ENCODE results near the gene MCRS1. TPM values are rescaled to one million over a fixed set of nuclear protein-coding genes. Genes with fewer than 3 reads are reported as not detected.
"Not testable (repeated sequence)": the region's sequence is repeated elsewhere in the genome, so short reads cannot be mapped to it uniquely, and the experiment has no call there.

The MCRS1 gene
- polyA plus RNA-seq, 3 donors: 50.3 to 88.8 (median 52.3) TPM

DNA sequence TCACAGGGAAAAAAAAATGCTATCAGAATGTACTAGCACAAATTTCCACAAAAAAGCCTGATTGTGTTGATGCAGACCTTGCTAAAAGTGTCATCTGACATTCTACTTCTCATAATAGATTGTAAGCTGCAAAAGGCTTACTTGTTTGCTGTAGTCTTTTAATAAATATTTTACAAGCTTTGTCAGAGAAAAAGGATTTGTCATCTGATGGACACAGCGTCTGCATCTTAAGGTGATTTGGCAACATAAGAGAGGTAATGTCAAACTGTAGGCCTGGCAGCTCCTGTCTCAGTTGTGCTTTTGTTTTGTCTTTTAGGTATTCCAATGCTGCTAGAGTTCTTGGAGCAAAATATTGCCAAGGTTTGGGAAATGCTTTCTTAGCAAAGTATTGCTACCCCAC, 55.4 kb downstream of the MCRS1 start:
- H4K20me1 ChIP-seq (ENCODE audit: insufficient read depth, low read length): no peaks in the 10 kb centered on the region
- H3K9ac ChIP-seq (ENCODE audit: insufficient read depth, low read length, poor library complexity, severe bottlenecking): no peak overlapping the region
- H3K27me3 ChIP-seq (ENCODE audit: control insufficient read depth in 2 of 2, insufficient read depth in 2 of 2, low read length in 2 of 2): no peaks in the 10 kb centered on the region
- no peaks in the 10 kb centered on the region for H3K36me3 ChIP-seq (replicated peaks in 1 of 2; ENCODE audit: control insufficient read depth in 1 of 2, insufficient read depth in 2 of 2, low read length in 2 of 2)
- no peaks in the 10 kb centered on the region for H3K9me3 ChIP-seq (replicated peaks in 1 of 2; ENCODE audit: control insufficient read depth in 1 of 2, insufficient read depth in 1 of 2, low read length in 2 of 2)
- TF ChIP-seq, protein P1, sequence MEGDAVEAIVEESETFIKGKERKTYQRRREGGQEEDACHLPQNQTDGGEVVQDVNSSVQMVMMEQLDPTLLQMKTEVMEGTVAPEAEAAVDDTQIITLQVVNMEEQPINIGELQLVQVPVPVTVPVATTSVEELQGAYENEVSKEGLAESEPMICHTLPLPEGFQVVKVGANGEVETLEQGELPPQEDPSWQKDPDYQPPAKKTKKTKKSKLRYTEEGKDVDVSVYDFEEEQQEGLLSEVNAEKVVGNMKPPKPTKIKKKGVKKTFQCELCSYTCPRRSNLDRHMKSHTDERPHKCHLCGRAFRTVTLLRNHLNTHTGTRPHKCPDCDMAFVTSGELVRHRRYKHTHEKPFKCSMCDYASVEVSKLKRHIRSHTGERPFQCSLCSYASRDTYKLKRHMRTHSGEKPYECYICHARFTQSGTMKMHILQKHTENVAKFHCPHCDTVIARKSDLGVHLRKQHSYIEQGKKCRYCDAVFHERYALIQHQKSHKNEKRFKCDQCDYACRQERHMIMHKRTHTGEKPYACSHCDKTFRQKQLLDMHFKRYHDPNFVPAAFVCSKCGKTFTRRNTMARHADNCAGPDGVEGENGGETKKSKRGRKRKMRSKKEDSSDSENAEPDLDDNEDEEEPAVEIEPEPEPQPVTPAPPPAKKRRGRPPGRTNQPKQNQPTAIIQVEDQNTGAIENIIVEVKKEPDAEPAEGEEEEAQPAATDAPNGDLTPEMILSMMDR (IDR thresholded peaks at IDR 0.05): no peak
- H2AFZ ChIP-seq (ENCODE audit: insufficient read depth, low read depth, low read length, poor library complexity, severe bottlenecking): no peak overlapping the region
- Mint-ChIP-seq H3K4me3 (no peak overlapping the region), H3K27me3 (ENCODE audit: low read depth in 3 of 3) (peaks cover 0 to 1% (median 0%) of the 10 kb centered on the region in 3 donors), H3K36me3 (no peaks in the 10 kb centered on the region), H3K9me3 (no peaks in the 10 kb centered on the region), H3K4me1 (peaks cover 4% of the 10 kb centered on the region), H3K27ac (no peak overlapping the region)
- DNase-seq: no peak
- H3K4me1 ChIP-seq (ENCODE audit: control insufficient read depth in 1 of 2, insufficient read depth in 2 of 2, low read length in 2 of 2): no peaks in the 10 kb centered on the region
- no peak overlapping the region for H3K4me2 ChIP-seq (replicated peaks; ENCODE audit: extremely low read depth, low read length, poor library complexity, severe bottlenecking)
- H3K4me3 ChIP-seq (replicated peaks in 1 of 3; ENCODE audit: low read depth in 2 of 3, low read length in 3 of 3): no peak overlapping the region
- no peaks in the 10 kb centered on the region for H3K79me2 ChIP-seq (ENCODE audit: insufficient read depth, low read length)
- WGBS (ENCODE audit: insufficient coverage): 100% methylated on average over 1 of the region's 1 CpG
- H3K27ac ChIP-seq (ENCODE audit: low read depth in 1 of 2, low read length in 2 of 2): no peak overlapping the region
- intact Hi-C loops (cut with micrococcal nuclease): loop anchor here (10.0 kb wide), 1 partner anchor 218 kb away; the partner anchor contains the start of gene PRPH (in 2 of the 2)

DNA sequence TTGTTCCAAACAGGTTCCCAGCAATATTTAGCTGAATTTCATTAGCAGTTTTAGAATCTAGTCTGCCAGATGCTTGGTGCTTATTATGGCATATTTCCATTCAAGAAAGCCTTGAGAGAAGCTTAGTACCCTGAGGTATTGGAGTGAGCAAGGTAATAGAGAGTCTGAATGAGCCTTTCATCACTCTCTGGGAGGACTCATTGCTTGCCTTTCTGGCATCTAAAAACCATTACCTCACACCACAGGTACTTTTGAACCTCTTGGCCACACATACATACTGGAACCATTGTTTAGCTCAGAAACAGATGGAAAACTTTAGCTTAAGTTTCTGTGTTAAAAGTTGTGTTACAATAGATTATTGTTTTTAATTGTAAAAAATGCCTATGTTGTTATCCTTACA, 56.5 kb downstream of the MCRS1 start:
- no peak for DNase-seq
- H3K27ac Mint-ChIP-seq: no peak overlapping the region
- H3K36me3 ChIP-seq (replicated peaks in 1 of 2; ENCODE audit: control insufficient read depth in 1 of 2, insufficient read depth in 2 of 2, low read length in 2 of 2): no peaks in the 10 kb centered on the region

DNA sequence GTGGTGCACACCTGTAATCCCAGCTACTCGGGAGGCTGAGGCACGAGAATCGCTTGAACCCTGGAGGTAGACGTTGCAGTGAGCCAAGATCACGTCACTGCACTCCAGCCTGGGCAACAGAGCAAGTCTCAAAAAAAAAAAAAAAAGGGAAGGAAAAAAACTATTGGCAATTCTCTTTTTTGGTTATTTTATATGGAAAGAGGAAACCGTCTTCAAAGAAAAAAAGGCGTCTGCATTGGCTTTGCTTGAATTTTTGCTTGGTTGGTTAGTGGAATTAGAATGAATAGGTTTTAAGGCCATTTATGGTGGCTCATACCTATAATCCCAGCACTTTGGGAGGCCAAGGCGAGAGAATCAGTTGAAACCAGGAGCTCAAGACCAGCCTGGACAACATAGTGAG, 58.3 kb downstream of the MCRS1 start:
- H3K9me3 ChIP-seq (replicated peaks in 1 of 2; ENCODE audit: control insufficient read depth in 1 of 2, insufficient read depth in 1 of 2, low read length in 2 of 2); H3K4me3 ChIP-seq (replicated peaks in 1 of 3; ENCODE audit: low read depth in 2 of 3, low read length in 3 of 3); H2AFZ ChIP-seq (ENCODE audit: insufficient read depth, low read depth, low read length, poor library complexity, severe bottlenecking); H3K4me1 Mint-ChIP-seq; H3K9ac ChIP-seq (ENCODE audit: insufficient read depth, low read length, poor library complexity, severe bottlenecking); H3K4me3 Mint-ChIP-seq; H3K27ac Mint-ChIP-seq; H3K4me1 ChIP-seq (ENCODE audit: control insufficient read depth in 1 of 2, insufficient read depth in 2 of 2, low read length in 2 of 2); H4K20me1 ChIP-seq (ENCODE audit: insufficient read depth, low read length); H3K36me3 ChIP-seq (replicated peaks in 1 of 2; ENCODE audit: control insufficient read depth in 1 of 2, insufficient read depth in 2 of 2, low read length in 2 of 2); H3K27ac ChIP-seq (ENCODE audit: low read depth in 1 of 2, low read length in 2 of 2); H3K36me3 Mint-ChIP-seq; H3K79me2 ChIP-seq (ENCODE audit: insufficient read depth, low read length); H3K27me3 Mint-ChIP-seq (ENCODE audit: low read depth in 3 of 3); H3K27me3 ChIP-seq (ENCODE audit: control insufficient read depth in 2 of 2, insufficient read depth in 2 of 2, low read length in 2 of 2); DNase-seq; H3K9me3 Mint-ChIP-seq; H3K4me2 ChIP-seq (replicated peaks; ENCODE audit: extremely low read depth, low read length, poor library complexity, severe bottlenecking): not testable (repeated sequence)
- intact Hi-C loops (cut with micrococcal nuclease): loop anchor here (10.0 kb wide), 1 partner anchor 215 kb away; the partner anchor contains the start of gene PRPH (in 2 of the 2)
- WGBS (ENCODE audit: insufficient coverage): 87% methylated on average over 5 of the region's 8 CpGs

More for the DNA sequence above, 56.5 kb downstream of the MCRS1 start:
- Mint-ChIP-seq H3K4me1 (peaks cover 4% of the 10 kb centered on the region), H3K36me3 (peaks cover 1% of the 10 kb centered on the region in 2 donors), H3K27me3 (ENCODE audit: low read depth in 3 of 3) (peaks cover 0 to 1% (median 0%) of the 10 kb centered on the region in 3 donors), H3K4me3 (no peak overlapping the region), H3K9me3 (no peaks in the 10 kb centered on the region)
- Histone ChIP-seq H3K79me2 (ENCODE audit: insufficient read depth, low read length) (no peaks in the 10 kb centered on the region), H3K4me3 (replicated peaks in 1 of 3; ENCODE audit: low read depth in 2 of 3, low read length in 3 of 3) (no peak overlapping the region), H2AFZ (ENCODE audit: insufficient read depth, low read depth, low read length, poor library complexity, severe bottlenecking) (no peak overlapping the region), H3K27ac (ENCODE audit: low read depth in 1 of 2, low read length in 2 of 2) (no peak overlapping the region), H3K4me1 (ENCODE audit: control insufficient read depth in 1 of 2, insufficient read depth in 2 of 2, low read length in 2 of 2) (no peaks in the 10 kb centered on the region), H3K9ac (ENCODE audit: insufficient read depth, low read length, poor library complexity, severe bottlenecking) (no peak overlapping the region), H4K20me1 (ENCODE audit: insufficient read depth, low read length) (no peaks in the 10 kb centered on the region), H3K27me3 (ENCODE audit: control insufficient read depth in 2 of 2, insufficient read depth in 2 of 2, low read length in 2 of 2) (no peaks in the 10 kb centered on the region), H3K9me3 (replicated peaks in 1 of 2; ENCODE audit: control insufficient read depth in 1 of 2, insufficient read depth in 1 of 2, low read length in 2 of 2) (no peaks in the 10 kb centered on the region), H3K4me2 (replicated peaks; ENCODE audit: extremely low read depth, low read length, poor library complexity, severe bottlenecking) (no peak overlapping the region)
- TF ChIP-seq, protein P1 (IDR thresholded peaks at IDR 0.05): no peak
- intact Hi-C loops (cut with micrococcal nuclease): loop anchor here (10.0 kb wide), 1 partner anchor 217 kb away; the partner anchor contains the start of gene PRPH (in 2 of the 2)
